ENCODE measurements around the gene PARD3. TPM values are rescaled to one million over a fixed set of nuclear protein-coding genes. Genes with fewer than 3 reads are reported as not detected.

The PARD3 gene
- total and polyA plus RNA-seq, 2 experiments from 2014 or later, result 6.3 to 21.2 TPM

- H3K27ac ChIP-seq, result no peak overlapping the region
- no peak for DNase-seq
- no peaks in the 10 kb centered on the region for H4K20me1 ChIP-seq (ENCODE audit: insufficient read depth)
- no peaks in the 10 kb centered on the region for H3K27me3 ChIP-seq (replicated peaks; ENCODE audit: insufficient read depth)
- TF ChIP-seq EZH2 (IDR thresholded peaks at IDR 0.05; ENCODE audit: insufficient read depth, poor library complexity, severe bottlenecking), result no peak
- TF ChIP-seq EZH2phosphoT487 (IDR thresholded peaks at IDR 0.05; ENCODE audit: insufficient read depth, low read depth), result no peak
- H2AFZ ChIP-seq, result no peak overlapping the region
- H3K9me3 ChIP-seq (ENCODE audit: low read depth), result no peaks in the 10 kb centered on the region
- no peaks in the 10 kb centered on the region for H3K9me2 ChIP-seq (ENCODE audit: insufficient read depth)
- 86 to 94% methylated on average over 2 of the region's 2 CpGs for WGBS, 2 experiments (ENCODE audit: low coverage in 1 of 2, low lambda C conversion rate in 2 of 2, missing lambda C conversion rate in 2 of 2)
- H3F3A ChIP-seq (ENCODE audit: insufficient read depth), result peaks cover under 1% of the 10 kb centered on the region
- no peak overlapping the region for H3K4me2 ChIP-seq (ENCODE audit: unreplicated experiment)
- no peak overlapping the region for H3K9ac ChIP-seq
- in situ Hi-C loops (cut with MboI), result no loop called here
- H3K4me1 ChIP-seq (ENCODE audit: insufficient read depth), result peaks cover 7% of the 10 kb centered on the region
- H3K36me3 ChIP-seq (ENCODE audit: low read depth), result no peaks in the 10 kb centered on the region
- no peak overlapping the region for H3K4me3 ChIP-seq
- no peaks in the 10 kb centered on the region for H3K79me2 ChIP-seq (ENCODE audit: insufficient read depth)
Observed at GRCh38 chr10:34083567-34083966, 731.5 kb downstream of the PARD3 start.

- WGBS, 2 experiments (ENCODE audit: low coverage in 1 of 2, low lambda C conversion rate in 2 of 2, missing lambda C conversion rate in 2 of 2), result 89 to 90% methylated on average over 11 of the region's 11 CpGs
- in situ Hi-C loops (cut with MboI), result no loop called here
- H3K4me2 ChIP-seq (ENCODE audit: unreplicated experiment), result no peak overlapping the region
- peaks cover 9% of the 10 kb centered on the region for H3F3A ChIP-seq (ENCODE audit: insufficient read depth)
- no peaks in the 10 kb centered on the region for H3K9me2 ChIP-seq (ENCODE audit: insufficient read depth)
- no peak overlapping the region for H3K4me3 ChIP-seq
- no peaks in the 10 kb centered on the region for H3K79me2 ChIP-seq (ENCODE audit: insufficient read depth)
- H3K27ac ChIP-seq, result no peak overlapping the region
- no peak for DNase-seq
- no peaks in the 10 kb centered on the region for H4K20me1 ChIP-seq (ENCODE audit: insufficient read depth)
- H3K27me3 ChIP-seq (replicated peaks; ENCODE audit: insufficient read depth), result no peaks in the 10 kb centered on the region
- TF ChIP-seq EZH2phosphoT487 (IDR thresholded peaks at IDR 0.05; ENCODE audit: insufficient read depth, low read depth), result no peak
- TF ChIP-seq EZH2 (IDR thresholded peaks at IDR 0.05; ENCODE audit: insufficient read depth, poor library complexity, severe bottlenecking), result no peak
- peaks cover 13% of the 10 kb centered on the region for H3K4me1 ChIP-seq (ENCODE audit: insufficient read depth)
- H2AFZ ChIP-seq, result no peak overlapping the region
- H3K36me3 ChIP-seq (ENCODE audit: low read depth), result no peaks in the 10 kb centered on the region
- H3K9ac ChIP-seq, result no peak overlapping the region
- no peaks in the 10 kb centered on the region for H3K9me3 ChIP-seq (ENCODE audit: low read depth)
Observed at GRCh38 chr10:34081948-34082347, 733.1 kb downstream of the PARD3 start.

- H3K9ac ChIP-seq, result no peak overlapping the region
- H3K4me1 ChIP-seq (ENCODE audit: insufficient read depth), result peaks cover 13% of the 10 kb centered on the region
- H3F3A ChIP-seq (ENCODE audit: insufficient read depth), result peaks cover 9% of the 10 kb centered on the region
- no peaks in the 10 kb centered on the region for H3K27me3 ChIP-seq (replicated peaks; ENCODE audit: insufficient read depth)
- H3K9me3 ChIP-seq (ENCODE audit: low read depth), result no peaks in the 10 kb centered on the region
- TF ChIP-seq EZH2phosphoT487 (IDR thresholded peaks at IDR 0.05; ENCODE audit: insufficient read depth, low read depth), result no peak
- no peak for TF ChIP-seq EZH2 (IDR thresholded peaks at IDR 0.05; ENCODE audit: insufficient read depth, poor library complexity, severe bottlenecking)
- H3K27ac ChIP-seq, result no peak overlapping the region
- WGBS, 2 experiments (ENCODE audit: low coverage in 1 of 2, low lambda C conversion rate in 2 of 2, missing lambda C conversion rate in 2 of 2), result 83 to 89% methylated on average over 6 of the region's 6 CpGs
- in situ Hi-C loops (cut with MboI), result no loop called here
- no peaks in the 10 kb centered on the region for H4K20me1 ChIP-seq (ENCODE audit: insufficient read depth)
- H3K36me3 ChIP-seq (ENCODE audit: low read depth), result no peaks in the 10 kb centered on the region
- no peak overlapping the region for H2AFZ ChIP-seq
- H3K4me2 ChIP-seq (ENCODE audit: unreplicated experiment), result no peak overlapping the region
- DNase-seq, result no peak
- no peaks in the 10 kb centered on the region for H3K9me2 ChIP-seq (ENCODE audit: insufficient read depth)
- no peaks in the 10 kb centered on the region for H3K79me2 ChIP-seq (ENCODE audit: insufficient read depth)
- H3K4me3 ChIP-seq, result no peak overlapping the region
Observed at GRCh38 chr10:34081347-34081743, 733.8 kb downstream of the PARD3 start.

- Histone ChIP-seq H3K9me3 (ENCODE audit: low read depth) (no peaks in the 10 kb centered on the region), H3K9me2 (ENCODE audit: insufficient read depth) (no peaks in the 10 kb centered on the region), H4K20me1 (ENCODE audit: insufficient read depth) (no peaks in the 10 kb centered on the region), H3K79me2 (ENCODE audit: insufficient read depth) (no peaks in the 10 kb centered on the region), H3K36me3 (ENCODE audit: low read depth) (no peaks in the 10 kb centered on the region), H2AFZ (no peak overlapping the region), H3K27ac (no peak overlapping the region), H3K4me2 (ENCODE audit: unreplicated experiment) (no peak overlapping the region), H3K4me3 (no peak overlapping the region), H3K9ac (no peak overlapping the region), H3K27me3 (replicated peaks; ENCODE audit: insufficient read depth) (no peaks in the 10 kb centered on the region), H3F3A (ENCODE audit: insufficient read depth) (peaks cover 9% of the 10 kb centered on the region), H3K4me1 (ENCODE audit: insufficient read depth) (peaks cover 13% of the 10 kb centered on the region)
- in situ Hi-C loops (cut with MboI), result no loop called here
- TF ChIP-seq EZH2phosphoT487 (IDR thresholded peaks at IDR 0.05; ENCODE audit: insufficient read depth, low read depth) (no peak), EZH2 (IDR thresholded peaks at IDR 0.05; ENCODE audit: insufficient read depth, poor library complexity, severe bottlenecking) (no peak)
- 94 to 95% methylated on average over 16 of the region's 16 CpGs for WGBS, 2 experiments (ENCODE audit: low coverage in 1 of 2, low lambda C conversion rate in 2 of 2, missing lambda C conversion rate in 2 of 2)
- DNase-seq, result no peak
Observed at GRCh38 chr10:34080485-34081346, 734.4 kb downstream of the PARD3 start.
